H1 (cell line): Measurements from ENCODE around the gene CCNL2. TPM values are rescaled to one million over a fixed set of nuclear protein-coding genes. Genes with fewer than 3 reads are reported as not detected.

Experiments
- CTCF ChIA-PET: fragments of 300-600 bp; sonication (Branson Sonifier 250); formaldehyde crosslinking; loops from one replicate; lab custom pipeline; 2021; ENCODE audit not compliant: partially characterized antibody; lab: Charles Lee
- POLR2A ChIA-PET: fragments of 300-600 bp; sonication (Branson Sonifier 250); formaldehyde crosslinking; loops from one replicate; lab custom pipeline; 2021; ENCODE audit warnings: inconsistent platforms; ENCODE audit not compliant: partially characterized antibody; lab: Charles Lee
- DNase-seq, 2 experiments: peaks; one replicate each; pipeline versions ENCODE4 v3.0.0 to v3.0.0-alpha.2; 2010 to 2022; ENCODE audit warnings: low spot score in 2 of 2, low read depth in 1 of 2, mixed read lengths in 1 of 2
- FAIRE-seq: peaks from 2 replicates; lab custom pipeline; 2011; peaks lifted over from hg19 to GRCh38; lab: Jason Lieb, UNC
- H2AFZ ChIP-seq: 2 replicates; pipeline ENCODE4 v1.8.1; 2012; ENCODE audit warnings: low read length, inconsistent platforms
- H2AK5ac ChIP-seq: 2 replicates; pipeline ENCODE4 v1.6.1; 2013; ENCODE audit warnings: low read depth, low read length
- H2BK120ac ChIP-seq: replicated peaks from 2 replicates; pipeline ENCODE3; 2013; ENCODE audit warnings: low read depth, low read length, inconsistent platforms
- H2BK12ac ChIP-seq: 2 replicates; pipeline ENCODE4 v1.6.1; 2013; ENCODE audit warnings: low read depth, low read length
- H2BK15ac ChIP-seq: 2 replicates; pipeline ENCODE4 v1.6.1; 2013; ENCODE audit warnings: low read length
- H2BK20ac ChIP-seq: 2 replicates; pipeline ENCODE4 v1.6.1; 2013; ENCODE audit warnings: low read length
- H2BK5ac ChIP-seq: 2 replicates; pipeline ENCODE4 v1.6.1; 2013; ENCODE audit warnings: low read depth, low read length
- H3K14ac ChIP-seq: 2 replicates; pipeline ENCODE4 v1.6.1; 2013; ENCODE audit warnings: inconsistent platforms; ENCODE audit not compliant: insufficient read length
- H3K18ac ChIP-seq: 2 replicates; pipeline ENCODE4 v1.6.1; 2013; ENCODE audit warnings: low read length; ENCODE audit errors: extremely low read depth
- H3K23ac ChIP-seq: 2 replicates; pipeline ENCODE4 v1.6.1; 2013; ENCODE audit warnings: inconsistent platforms; ENCODE audit not compliant: insufficient read length
- H3K23me2 ChIP-seq: 2 replicates; pipeline ENCODE4 v1.6.1; 2013; ENCODE audit warnings: low read depth, low read length
- H3K27ac ChIP-seq: 2 replicates; pipeline ENCODE4 v1.6.1; 2011; ENCODE audit warnings: low read depth, low read length, inconsistent platforms
- H3K27me3 ChIP-seq, 4 experiments: replicated peaks in 1 of 4; 1 replicate in 1 of 4; 2 replicates in 3 of 4; pipeline versions ENCODE4 v1.6.1 to v1.8.1; 2011 to 2013; ENCODE audit warnings: low read length in 3 of 4, mild to moderate bottlenecking in 3 of 4, inconsistent platforms in 2 of 4, mixed read lengths in 2 of 4, moderate library complexity in 1 of 4; ENCODE audit not compliant: control insufficient read depth in 3 of 4, insufficient read depth in 3 of 4; ENCODE audit errors: extremely low read depth in 1 of 4
- H3K36me3 ChIP-seq, 4 experiments: 2 replicates each; pipeline versions ENCODE4 v1.6.1 to v1.8.1; 2011 to 2013; ENCODE audit warnings: mild to moderate bottlenecking in 4 of 4, low read length in 3 of 4, moderate library complexity in 2 of 4, control low read depth in 1 of 4, inconsistent platforms in 1 of 4; ENCODE audit not compliant: insufficient read depth in 4 of 4, control insufficient read depth in 2 of 4
- H3K4ac ChIP-seq: replicated peaks from 2 replicates; pipeline ENCODE3; 2013; ENCODE audit warnings: low read length, low read depth, mixed read lengths, inconsistent platforms; ENCODE audit not compliant: insufficient read length
- H3K4me1 ChIP-seq, 4 experiments: replicated peaks in 1 of 4; 1 replicate in 1 of 4; 2 replicates in 3 of 4; pipeline versions ENCODE4 v1.6.1 to v1.8.1; 2011 to 2013; ENCODE audit warnings: low read length in 3 of 4, inconsistent platforms in 2 of 4, mixed read lengths in 1 of 4; ENCODE audit not compliant: insufficient read depth in 4 of 4, control insufficient read depth in 3 of 4
- H3K4me2 ChIP-seq, 2 experiments: 2 replicates each; pipeline versions ENCODE4 v1.6.1 to v1.8.1; 2011 to 2013; ENCODE audit warnings: low read depth in 2 of 2, low read length in 2 of 2, control low read depth in 1 of 2, inconsistent platforms in 1 of 2, mild to moderate bottlenecking in 1 of 2; ENCODE audit not compliant: insufficient read depth in 1 of 2
- H3K4me3 ChIP-seq, 4 experiments: fragments of 200-600, 300-600 bp in 1 of 4; sonication (generic), shearing (Covaris generic), sonication (Bioruptor Twin) in 1 of 4; 2 replicates each; pipeline versions ENCODE4 v1.5.1 to v1.8.1; 2011 to 2016; ENCODE audit warnings: low read length in 4 of 4, low read depth in 3 of 4, control low read depth in 2 of 4, inconsistent platforms in 2 of 4, mild to moderate bottlenecking in 2 of 4, mixed read lengths in 1 of 4, moderate library complexity in 1 of 4; ENCODE audit not compliant: insufficient read depth in 2 of 4; ENCODE audit errors: extremely low read depth in 1 of 4
- H3K56ac ChIP-seq: replicated peaks from 2 replicates; pipeline ENCODE3; 2013; ENCODE audit warnings: low read depth, mild to moderate bottlenecking, mixed read lengths, low read length, inconsistent platforms; ENCODE audit not compliant: insufficient read length
- H3K79me1 ChIP-seq: 2 replicates; pipeline ENCODE4 v1.6.1; 2013; ENCODE audit warnings: low read depth, low read length, control low read depth
- H3K79me2 ChIP-seq, 2 experiments: 2 replicates each; pipeline versions ENCODE4 v1.6.1 to v1.8.1; 2012 to 2013; ENCODE audit warnings: low read length in 2 of 2, mild to moderate bottlenecking in 2 of 2, inconsistent platforms in 1 of 2; ENCODE audit not compliant: insufficient read depth in 2 of 2, control insufficient read depth in 1 of 2
- H3K9ac ChIP-seq, 4 experiments: replicated peaks in 1 of 4; 1 replicate in 1 of 4; 2 replicates in 3 of 4; pipeline versions ENCODE4 v1.6.1 to v1.8.1; 2011 to 2013; ENCODE audit warnings: low read depth in 3 of 4, low read length in 3 of 4, control low read depth in 2 of 4, mild to moderate bottlenecking in 2 of 4, moderate library complexity in 2 of 4, inconsistent platforms in 1 of 4; ENCODE audit errors: extremely low read depth in 1 of 4
- H3K9me3 ChIP-seq, 2 experiments: 2 replicates each; pipeline versions ENCODE4 v1.6.1 to v1.8.1; 2012 to 2013; ENCODE audit warnings: mild to moderate bottlenecking in 2 of 2, moderate library complexity in 2 of 2, control low read depth in 1 of 2, inconsistent platforms in 1 of 2, low read depth in 1 of 2, low read length in 1 of 2, mixed read lengths in 1 of 2; ENCODE audit not compliant: insufficient read depth in 2 of 2
- H4K20me1 ChIP-seq, 2 experiments: replicated peaks in 1 of 2; 2 replicates each; pipeline versions ENCODE3 to v1.8.1; 2011 to 2013; ENCODE audit warnings: inconsistent platforms in 2 of 2, low read length in 2 of 2, mild to moderate bottlenecking in 1 of 2; ENCODE audit not compliant: insufficient read depth in 2 of 2, control insufficient read depth in 1 of 2
- H4K5ac ChIP-seq: 2 replicates; pipeline ENCODE4 v1.6.1; 2013; ENCODE audit warnings: low read length, low read depth, mixed read lengths, inconsistent platforms; ENCODE audit not compliant: insufficient read length
- H4K8ac ChIP-seq: 2 replicates; pipeline ENCODE4 v1.8.0; 2013; ENCODE audit warnings: mild to moderate bottlenecking, moderate library complexity, low read length, inconsistent platforms; ENCODE audit not compliant: insufficient read depth; ENCODE audit errors: extremely low read depth
- H4K91ac ChIP-seq: replicated peaks from 2 replicates; pipeline ENCODE3; 2013; ENCODE audit warnings: low read length, mixed read lengths, inconsistent platforms; ENCODE audit not compliant: insufficient read length
- CHD2 ChIP-seq: IDR thresholded peaks from 2 replicates; pipeline ENCODE4 v1.6.1; 2012; ENCODE audit warnings: low read length, improper control_type of control experiment
- CTBP2 ChIP-seq: IDR thresholded peaks from 2 replicates; pipeline ENCODE4 v1.7.0; 2011; ENCODE audit warnings: borderline replicate concordance, mild to moderate bottlenecking, moderate library complexity, mixed read lengths, low read length; ENCODE audit not compliant: insufficient read depth, insufficient read length
- SIX5 ChIP-seq: IDR thresholded peaks from 2 replicates; pipeline ENCODE4 v1.6.1; 2011; ENCODE audit warnings: mild to moderate bottlenecking, low read depth, low read length
- SP4 ChIP-seq: IDR thresholded peaks from 2 replicates; pipeline ENCODE4 v1.6.1; 2012; ENCODE audit warnings: low read length, inconsistent platforms
- SUZ12 ChIP-seq: fragments of 200-600 bp; sonication (generic); IDR thresholded peaks from 2 replicates; pipeline ENCODE4 v1.6.1; 2012; ENCODE audit warnings: mild to moderate bottlenecking, inconsistent platforms, low read length, moderate library complexity, mixed read lengths
- WGBS, 2 experiments: shearing (Covaris generic) in 1 of 2; methylation state at CpG; one replicate each; pipeline versions ENCODE4 v1.1.6 to v1.1.7; 2013 to 2015; ENCODE audit warnings: low lambda C conversion rate in 2 of 2, mixed read lengths in 2 of 2, inconsistent platforms in 1 of 2, low coverage in 1 of 2, missing lambda C conversion rate in 1 of 2; ENCODE audit not compliant: insufficient replicate concordance in 2 of 2, insufficient coverage in 1 of 2, insufficient read length in 1 of 2; ENCODE audit errors: extremely low coverage in 1 of 2, missing lambda C conversion rate in 1 of 2; 5-methylcytosine and 5-hydroxymethylcytosine counted together
- polyA plus RNA-seq, 7 experiments: library from polyadenylated mRNA; depleted of rRNA in 3 of 7; stranded (reverse) in 5 of 7; unstranded in 2 of 7; fragments of >200 nt in 5 of 7; fragments of 200-250 nt in 2 of 7; gene quantifications; 1 replicate in 5 of 7; 2 replicates in 1 of 7; 4 replicates in 1 of 7; pipeline versions ENCODE4 v1.2.1 to v1.2.3, GENCODE V29; 2011 to 2013; ENCODE audit warnings: missing spikeins in 2 of 7, mixed read lengths in 2 of 7
- total RNA-seq: library from RNA; stranded (reverse); fragmentation: NEBNext Ultra II Directional; extraction: Animal tissue kit (Norgen Biotek cat#: 25700); gene quantifications from 2 replicates; pipeline ENCODE4 v1.2.1, GENCODE V29; 2021
- TF ChIP-seq, protein P1 (sequence below): IDR thresholded peaks from 2 replicates; pipeline ENCODE4 v1.6.1; 2012; ENCODE audit warnings: inconsistent platforms

The CCNL2 gene
- total and polyA plus RNA-seq, 2 of the 8 experiments (the other 6 are each of a cell fraction or from before 2014, with no cell fraction given): 79.8 to 120 TPM

GRCh38 chr1:1439546-1440261, 40.6 kb upstream of the CCNL2 start:
- 91% methylated on average over 37 of the region's 82 CpGs; no CpG with 5 or more reads in 1 of the 2 experiments for WGBS, 2 experiments
- H2BK120ac ChIP-seq: no peak overlapping the region
- no peak overlapping the region for H2BK5ac ChIP-seq
- ChIA-PET CTCF (interaction anchor here (1.5 to 4.3 kb wide), 14 partner anchors 9 to 183 kb away, joined by 4 to 36 read pairs (median 10); partner anchors contain the start of genes CCNL2 and MRPL20), POLR2A (interaction anchor here (0.7 to 22.9 kb wide), 4 partner anchors 9 to 40 kb away, joined by 3 to 515 read pairs (median 10); partner anchors contain the start of genes CCNL2 and MRPL20)
- H4K8ac ChIP-seq: peak overlapping the region; percentile 71; the same call in 1 of the 2 replicates
- no peak overlapping the region for H3K27ac ChIP-seq
- no peak for DNase-seq
- H3K4me3 ChIP-seq: no peak overlapping the region
- TF ChIP-seq, protein P1, sequence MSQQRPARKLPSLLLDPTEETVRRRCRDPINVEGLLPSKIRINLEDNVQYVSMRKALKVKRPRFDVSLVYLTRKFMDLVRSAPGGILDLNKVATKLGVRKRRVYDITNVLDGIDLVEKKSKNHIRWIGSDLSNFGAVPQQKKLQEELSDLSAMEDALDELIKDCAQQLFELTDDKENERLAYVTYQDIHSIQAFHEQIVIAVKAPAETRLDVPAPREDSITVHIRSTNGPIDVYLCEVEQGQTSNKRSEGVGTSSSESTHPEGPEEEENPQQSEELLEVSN: no peak
- TF ChIP-seq CHD2 (no peak), SP4 (no peak), CTBP2 (no peak), SIX5 (no peak), SUZ12 (no peak)
- H3K79me2 ChIP-seq: peaks cover 0 to 8% of the 10 kb centered on the region in 2 experiments; a peak in 1 of 4 replicates
- peaks cover 12% of the 10 kb centered on the region; the same call in 1 of the 2 replicates for H3K23me2 ChIP-seq
- no peak overlapping the region for H2BK15ac ChIP-seq
- H3K56ac ChIP-seq: no peak overlapping the region
- H3K4ac ChIP-seq: no peak overlapping the region
- peaks cover 0 to 7% (median 0%) of the 10 kb centered on the region in 4 experiments; a peak in 1 of 8 replicates for H3K36me3 ChIP-seq
- H3K23ac ChIP-seq: no peak overlapping the region
- H3K14ac ChIP-seq: no peak overlapping the region
- no peak for FAIRE-seq
- no peak overlapping the region for H3K4me2 ChIP-seq
- no peak overlapping the region for H2BK12ac ChIP-seq
- peaks cover 0 to 3% (median 0%) of the 10 kb centered on the region in 4 experiments; a peak in 2 of 7 replicates for H3K27me3 ChIP-seq
- H3K9ac ChIP-seq: no peak overlapping the region
- no peaks in the 10 kb centered on the region for H3K79me1 ChIP-seq
- H3K18ac ChIP-seq: no peak overlapping the region
- no peak overlapping the region for H2BK20ac ChIP-seq
- peaks cover 0 to 14% (median 11%) of the 10 kb centered on the region in 4 experiments; a peak in 6 of 7 replicates for H3K4me1 ChIP-seq
- H4K91ac ChIP-seq: no peak overlapping the region
- no peaks in the 10 kb centered on the region for H3K9me3 ChIP-seq
- H2AFZ ChIP-seq: no peak overlapping the region
- no peak overlapping the region for H2AK5ac ChIP-seq
- H4K20me1 ChIP-seq: peaks cover 4 to 7% of the 10 kb centered on the region in 2 experiments
- no peak overlapping the region for H4K5ac ChIP-seq
